GM23338 (cell line): ENCODE data around the gene SYNDIG1. TPM values are rescaled to one million over a fixed set of nuclear protein-coding genes. Genes with fewer than 3 reads are reported as not detected.

Experiments used
- ATAC-seq: fragments of 200-7000 bp; cut with Tn5 transposase; 3 replicates; pipeline ENCODE4 v1.9.1; 2020
- DNase-seq: peaks from one replicate; pipeline ENCODE4 v3.0.0-alpha.2; 2015; ENCODE audit warnings: low spot score
- H2AFZ ChIP-seq: fragments of 200-600 bp; sonication (generic); 2 replicates; pipeline ENCODE4 v1.8.0; 2016; ENCODE audit warnings: antibody characterized with exemption, mild to moderate bottlenecking, moderate library complexity
- H3F3A ChIP-seq: fragments of 200-600 bp; sonication (generic); replicated peaks from 2 replicates; pipeline ENCODE4 v1.8.0; 2017; ENCODE audit warnings: antibody characterized with exemption, mixed run types, low read depth
- H3K27ac ChIP-seq: fragments of 200-600 bp; sonication (generic); 2 replicates; pipeline ENCODE4 v1.6.1; 2016; ENCODE audit warnings: low read depth
- H3K27me3 ChIP-seq: fragments of 200-600 bp; sonication (generic); 2 replicates; pipeline ENCODE4 v1.8.0; 2016; ENCODE audit warnings: mild to moderate bottlenecking, mixed run types, moderate library complexity; ENCODE audit not compliant: insufficient read depth
- H3K36me3 ChIP-seq: fragments of 200-600 bp; sonication (generic); 2 replicates; pipeline ENCODE4 v1.8.0; 2016; ENCODE audit warnings: mild to moderate bottlenecking; ENCODE audit not compliant: insufficient read depth
- H3K4me1 ChIP-seq: fragments of 200-600 bp; sonication (generic); 2 replicates; pipeline ENCODE4 v1.8.0; 2016; ENCODE audit warnings: mild to moderate bottlenecking, moderate library complexity; ENCODE audit not compliant: insufficient read depth
- H3K4me2 ChIP-seq: fragments of 200-600 bp; sonication (generic); 2 replicates; pipeline ENCODE4 v1.7.1; 2017; ENCODE audit warnings: mixed run types
- H3K4me3 ChIP-seq: fragments of 200-600 bp; sonication (generic); 2 replicates; pipeline ENCODE4 v1.6.1; 2016; ENCODE audit warnings: mixed run types
- H3K79me2 ChIP-seq: fragments of 200-600 bp; sonication (generic); replicated peaks from 2 replicates; pipeline ENCODE4 v1.8.0; 2017; ENCODE audit warnings: mild to moderate bottlenecking; ENCODE audit not compliant: insufficient read depth
- H3K9me2 ChIP-seq: fragments of 200-600 bp; sonication (generic); 2 replicates; pipeline ENCODE4 v1.8.0; 2017; ENCODE audit not compliant: insufficient read depth
- H4K20me1 ChIP-seq: fragments of 200-600 bp; sonication (generic); replicated peaks from 2 replicates; pipeline ENCODE4 v1.8.0; 2017; ENCODE audit warnings: mild to moderate bottlenecking; ENCODE audit not compliant: insufficient read depth
- H3K27ac Mint-ChIP-seq: 2 replicates; pipeline ENCODE4 v1.8.0; 2020; ENCODE audit warnings: inconsistent platforms, mild to moderate bottlenecking, moderate library complexity, mixed read lengths
- H3K27me3 Mint-ChIP-seq: 3 replicates; pipeline ENCODE4 v1.8.0; 2022; ENCODE audit warnings: low read depth, mild to moderate bottlenecking, moderate library complexity, mixed read lengths, inconsistent platforms; ENCODE audit not compliant: insufficient read depth, poor library complexity
- H3K36me3 Mint-ChIP-seq: 3 replicates; pipeline ENCODE4 v1.8.0; 2021; ENCODE audit warnings: low read depth, mild to moderate bottlenecking, inconsistent platforms, moderate library complexity, mixed read lengths
- H3K4me1 Mint-ChIP-seq: 3 replicates; pipeline ENCODE4 v1.8.0; 2020; ENCODE audit warnings: mild to moderate bottlenecking, inconsistent platforms, mixed read lengths
- H3K4me3 Mint-ChIP-seq: 3 replicates; pipeline ENCODE4 v1.8.0; 2021; ENCODE audit warnings: moderate library complexity, mild to moderate bottlenecking, inconsistent platforms, mixed read lengths
- H3K9me3 Mint-ChIP-seq: 3 replicates; pipeline ENCODE4 v1.8.0; 2020; ENCODE audit warnings: moderate library complexity, mild to moderate bottlenecking, inconsistent platforms, mixed read lengths
- CREB1 ChIP-seq: fragments of 250-450 bp; sonication (Bioruptor Pico); IDR thresholded peaks from 2 replicates; pipeline ENCODE4 v1.5.0; 2020; ENCODE audit warnings: low read depth, mild to moderate bottlenecking, moderate library complexity
- ETS1 ChIP-seq: IDR thresholded peaks from 2 replicates; pipeline ENCODE4 v1.6.1; 2016; ENCODE audit warnings: antibody characterized with exemption
- EZH2 ChIP-seq: fragments of 200-600 bp; sonication (generic); IDR thresholded peaks from one replicate; pipeline ENCODE4 v1.8.0; 2017; ENCODE audit warnings: antibody characterized with exemption, mild to moderate bottlenecking, low read depth; ENCODE audit not compliant: unreplicated experiment
- EZH2phosphoT487 ChIP-seq: fragments of 200-600 bp; sonication (generic); IDR thresholded peaks from one replicate; pipeline ENCODE4 v1.8.1; 2018; ENCODE audit warnings: antibody characterized with exemption; ENCODE audit not compliant: unreplicated experiment
- JUNB ChIP-seq: IDR thresholded peaks from one replicate; pipeline ENCODE4 v1.6.1; 2016; ENCODE audit warnings: antibody characterized with exemption; ENCODE audit not compliant: unreplicated experiment
- POLR2AphosphoS5 ChIP-seq: IDR thresholded peaks from 2 replicates; pipeline ENCODE4 v1.6.1; 2016; ENCODE audit warnings: antibody characterized with exemption, low read depth
- STAT1 ChIP-seq: IDR thresholded peaks from one replicate; pipeline ENCODE4 v1.6.1; 2016; ENCODE audit warnings: antibody characterized with exemption; ENCODE audit not compliant: unreplicated experiment
- ZNF114 ChIP-seq: fragments of 250-450 bp; sonication (Bioruptor Pico); IDR thresholded peaks from 2 replicates; pipeline ENCODE4 v1.5.0; 2020; ENCODE audit warnings: mild to moderate bottlenecking, moderate library complexity
- ZNF462 ChIP-seq: fragments of 250-450 bp; sonication (Bioruptor Pico); IDR thresholded peaks from 2 replicates; pipeline ENCODE4 v1.5.0; 2020; ENCODE audit warnings: mild to moderate bottlenecking, moderate library complexity
- polyA plus RNA-seq: library from polyadenylated mRNA; unstranded; fragments of >200 nt; fragmentation: Nextera tagmentation; extraction: Ambion mirVana; gene quantifications from 2 replicates; pipeline ENCODE4 v1.2.1, GENCODE V29; 2016
- total RNA-seq: library from RNA; depleted of rRNA; stranded (reverse); fragments of >200 nt; shearing (Covaris generic); gene quantifications from 2 replicates; pipeline ENCODE4 v1.2.3, GENCODE V29; 2014
- TF ChIP-seq, protein P1 (sequence below), 2 experiments: fragments of 200-600 bp in 1 of 2; sonication (generic) in 1 of 2; conservative IDR thresholded peaks; 2 replicates each; pipeline versions ENCODE4 v1.5.1 to v1.6.1; 2016 to 2017; ENCODE audit warnings: antibody characterized with exemption in 2 of 2, low read depth in 2 of 2, mild to moderate bottlenecking in 2 of 2, moderate library complexity in 1 of 2
- TF ChIP-seq, protein P2 (sequence below): IDR thresholded peaks from one replicate; pipeline ENCODE4 v1.6.1; 2018; ENCODE audit warnings: antibody characterized with exemption; ENCODE audit not compliant: unreplicated experiment

Gene SYNDIG1
- total and polyA plus RNA-seq, 2 experiments from 2014 or later: 2.8 to 4.8 TPM

- TF ChIP-seq ZNF462 (CRISPR knock-in tag) (no peak), ETS1 (no peak), EZH2phosphoT487 (no peak)
Observed at GRCh38 chr20:24579475-24579874, 110.0 kb downstream of the SYNDIG1 start (continued).

DNA sequence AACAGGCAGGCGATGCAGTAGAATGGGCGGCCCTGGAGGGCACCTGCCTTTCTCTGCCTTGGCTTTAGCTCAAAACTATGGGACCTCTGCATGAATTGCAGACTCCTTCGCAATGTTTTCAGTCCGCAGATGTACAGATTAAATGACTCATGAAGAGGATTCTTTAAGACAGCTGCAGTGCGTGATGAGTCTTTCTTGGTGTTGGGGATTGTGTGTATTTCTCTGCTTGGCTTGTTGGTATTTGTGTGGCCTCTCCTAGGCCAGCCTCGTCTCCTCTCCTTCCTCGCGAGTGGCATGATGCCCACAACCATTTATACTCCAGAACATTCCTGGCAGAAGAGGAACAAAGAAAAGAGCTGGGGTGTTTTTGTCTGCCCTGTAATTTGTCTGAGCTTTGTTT is 110.6 kb downstream of the SYNDIG1 start:
- no peak overlapping the region for H3K4me3 Mint-ChIP-seq
- Histone ChIP-seq H3K4me2 (no peak overlapping the region), H3K4me1 (no peaks in the 10 kb centered on the region), H2AFZ (no peak overlapping the region), H4K20me1 (no peaks in the 10 kb centered on the region), H3K4me3 (no peak overlapping the region), H3K79me2 (no peaks in the 10 kb centered on the region), H3K9me2 (no peaks in the 10 kb centered on the region), H3F3A (no peaks in the 10 kb centered on the region), H3K27me3 (no peaks in the 10 kb centered on the region), H3K36me3 (no peaks in the 10 kb centered on the region), H3K27ac (no peak overlapping the region)
- H3K27ac Mint-ChIP-seq: peak overlapping the region; percentile 15; the same call in 1 of the 2 replicates
- peaks cover 5% of the 10 kb centered on the region for H3K27me3 Mint-ChIP-seq
- no peaks in the 10 kb centered on the region for H3K36me3 Mint-ChIP-seq
- DNase-seq (no peak), ATAC-seq (no peak)
- no peaks in the 10 kb centered on the region; the same call in 2 of the 3 replicates for H3K4me1 Mint-ChIP-seq
- no peaks in the 10 kb centered on the region for H3K9me3 Mint-ChIP-seq
- TF ChIP-seq, protein P1, sequence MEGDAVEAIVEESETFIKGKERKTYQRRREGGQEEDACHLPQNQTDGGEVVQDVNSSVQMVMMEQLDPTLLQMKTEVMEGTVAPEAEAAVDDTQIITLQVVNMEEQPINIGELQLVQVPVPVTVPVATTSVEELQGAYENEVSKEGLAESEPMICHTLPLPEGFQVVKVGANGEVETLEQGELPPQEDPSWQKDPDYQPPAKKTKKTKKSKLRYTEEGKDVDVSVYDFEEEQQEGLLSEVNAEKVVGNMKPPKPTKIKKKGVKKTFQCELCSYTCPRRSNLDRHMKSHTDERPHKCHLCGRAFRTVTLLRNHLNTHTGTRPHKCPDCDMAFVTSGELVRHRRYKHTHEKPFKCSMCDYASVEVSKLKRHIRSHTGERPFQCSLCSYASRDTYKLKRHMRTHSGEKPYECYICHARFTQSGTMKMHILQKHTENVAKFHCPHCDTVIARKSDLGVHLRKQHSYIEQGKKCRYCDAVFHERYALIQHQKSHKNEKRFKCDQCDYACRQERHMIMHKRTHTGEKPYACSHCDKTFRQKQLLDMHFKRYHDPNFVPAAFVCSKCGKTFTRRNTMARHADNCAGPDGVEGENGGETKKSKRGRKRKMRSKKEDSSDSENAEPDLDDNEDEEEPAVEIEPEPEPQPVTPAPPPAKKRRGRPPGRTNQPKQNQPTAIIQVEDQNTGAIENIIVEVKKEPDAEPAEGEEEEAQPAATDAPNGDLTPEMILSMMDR (conservative IDR thresholded peaks at IDR 0.05; ENCODE audit: low read depth in 2 of 2): no peak
- TF ChIP-seq EZH2phosphoT487 (no peak), EZH2 (no peak), STAT1 (no peak), CREB1 (CRISPR knock-in tag) (no peak), JUNB (no peak), POLR2AphosphoS5 (no peak), ZNF114 (CRISPR knock-in tag) (no peak), ETS1 (no peak)
- TF ChIP-seq, protein P2, sequence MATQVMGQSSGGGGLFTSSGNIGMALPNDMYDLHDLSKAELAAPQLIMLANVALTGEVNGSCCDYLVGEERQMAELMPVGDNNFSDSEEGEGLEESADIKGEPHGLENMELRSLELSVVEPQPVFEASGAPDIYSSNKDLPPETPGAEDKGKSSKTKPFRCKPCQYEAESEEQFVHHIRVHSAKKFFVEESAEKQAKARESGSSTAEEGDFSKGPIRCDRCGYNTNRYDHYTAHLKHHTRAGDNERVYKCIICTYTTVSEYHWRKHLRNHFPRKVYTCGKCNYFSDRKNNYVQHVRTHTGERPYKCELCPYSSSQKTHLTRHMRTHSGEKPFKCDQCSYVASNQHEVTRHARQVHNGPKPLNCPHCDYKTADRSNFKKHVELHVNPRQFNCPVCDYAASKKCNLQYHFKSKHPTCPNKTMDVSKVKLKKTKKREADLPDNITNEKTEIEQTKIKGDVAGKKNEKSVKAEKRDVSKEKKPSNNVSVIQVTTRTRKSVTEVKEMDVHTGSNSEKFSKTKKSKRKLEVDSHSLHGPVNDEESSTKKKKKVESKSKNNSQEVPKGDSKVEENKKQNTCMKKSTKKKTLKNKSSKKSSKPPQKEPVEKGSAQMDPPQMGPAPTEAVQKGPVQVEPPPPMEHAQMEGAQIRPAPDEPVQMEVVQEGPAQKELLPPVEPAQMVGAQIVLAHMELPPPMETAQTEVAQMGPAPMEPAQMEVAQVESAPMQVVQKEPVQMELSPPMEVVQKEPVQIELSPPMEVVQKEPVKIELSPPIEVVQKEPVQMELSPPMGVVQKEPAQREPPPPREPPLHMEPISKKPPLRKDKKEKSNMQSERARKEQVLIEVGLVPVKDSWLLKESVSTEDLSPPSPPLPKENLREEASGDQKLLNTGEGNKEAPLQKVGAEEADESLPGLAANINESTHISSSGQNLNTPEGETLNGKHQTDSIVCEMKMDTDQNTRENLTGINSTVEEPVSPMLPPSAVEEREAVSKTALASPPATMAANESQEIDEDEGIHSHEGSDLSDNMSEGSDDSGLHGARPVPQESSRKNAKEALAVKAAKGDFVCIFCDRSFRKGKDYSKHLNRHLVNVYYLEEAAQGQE: no peak
